ENCODE measurements around the gene AGRP. TPM values are rescaled to one million over a fixed set of nuclear protein-coding genes. Genes with fewer than 3 reads are reported as not detected.

Gene AGRP
- total RNA-seq, 1 donor from 2014 or later = not detected

DNA sequence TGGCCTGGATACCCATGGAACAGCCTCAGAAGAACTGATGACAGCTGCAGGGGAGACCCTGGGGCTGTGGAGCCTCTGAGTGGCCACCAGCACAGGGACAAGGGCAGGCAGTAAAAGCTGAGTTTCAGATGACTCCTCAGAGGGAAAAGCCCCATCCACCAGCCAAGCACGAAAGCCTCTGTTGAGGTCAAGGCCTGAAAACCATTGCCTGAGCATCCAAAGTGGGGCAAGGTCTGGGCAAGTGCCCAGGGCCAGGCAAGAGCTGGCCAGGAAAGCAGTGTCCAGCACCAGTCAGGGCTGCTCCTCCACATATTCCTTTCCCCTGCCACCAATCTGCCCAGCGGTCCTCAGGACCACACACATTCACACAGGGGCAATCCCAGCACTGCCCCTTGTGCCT, 18.8 kb downstream of the AGRP start:
- H3K4me1 Mint-ChIP-seq (ENCODE audit: unreplicated experiment) = peaks cover 6% of the 10 kb centered on the region
- DNase-seq (ENCODE audit: extremely low spot score, unreplicated experiment) = no peak
- no peaks in the 10 kb centered on the region for H3K27me3 Mint-ChIP-seq
- no peak overlapping the region for H3K27ac Mint-ChIP-seq
- no peaks in the 10 kb centered on the region for H3K9me3 Mint-ChIP-seq
- no peaks in the 10 kb centered on the region for H3K36me3 Mint-ChIP-seq
- no peak overlapping the region for H3K4me3 Mint-ChIP-seq
- TF ChIP-seq, protein P1, sequence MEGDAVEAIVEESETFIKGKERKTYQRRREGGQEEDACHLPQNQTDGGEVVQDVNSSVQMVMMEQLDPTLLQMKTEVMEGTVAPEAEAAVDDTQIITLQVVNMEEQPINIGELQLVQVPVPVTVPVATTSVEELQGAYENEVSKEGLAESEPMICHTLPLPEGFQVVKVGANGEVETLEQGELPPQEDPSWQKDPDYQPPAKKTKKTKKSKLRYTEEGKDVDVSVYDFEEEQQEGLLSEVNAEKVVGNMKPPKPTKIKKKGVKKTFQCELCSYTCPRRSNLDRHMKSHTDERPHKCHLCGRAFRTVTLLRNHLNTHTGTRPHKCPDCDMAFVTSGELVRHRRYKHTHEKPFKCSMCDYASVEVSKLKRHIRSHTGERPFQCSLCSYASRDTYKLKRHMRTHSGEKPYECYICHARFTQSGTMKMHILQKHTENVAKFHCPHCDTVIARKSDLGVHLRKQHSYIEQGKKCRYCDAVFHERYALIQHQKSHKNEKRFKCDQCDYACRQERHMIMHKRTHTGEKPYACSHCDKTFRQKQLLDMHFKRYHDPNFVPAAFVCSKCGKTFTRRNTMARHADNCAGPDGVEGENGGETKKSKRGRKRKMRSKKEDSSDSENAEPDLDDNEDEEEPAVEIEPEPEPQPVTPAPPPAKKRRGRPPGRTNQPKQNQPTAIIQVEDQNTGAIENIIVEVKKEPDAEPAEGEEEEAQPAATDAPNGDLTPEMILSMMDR (conservative IDR thresholded peaks at IDR 0.05) = no peak

DNA sequence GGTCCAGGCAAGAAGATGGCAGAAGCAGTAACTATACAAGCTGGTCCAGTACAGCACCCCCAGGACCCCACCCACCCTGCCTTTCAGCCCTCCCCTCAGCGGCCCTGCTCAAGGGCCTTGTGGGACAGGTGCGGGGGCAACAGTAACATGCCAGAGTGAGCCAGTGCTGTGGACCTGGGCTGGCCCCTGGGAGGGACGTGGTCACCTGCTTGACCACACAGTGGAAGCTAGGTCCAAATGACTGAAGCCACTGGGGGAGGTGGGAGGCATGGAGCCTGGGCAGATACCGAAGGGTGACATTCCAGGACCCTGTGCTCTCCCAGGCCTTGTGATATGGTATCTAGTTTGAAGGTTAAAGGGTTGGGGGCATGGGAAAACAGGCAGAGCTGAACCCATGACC, 19.7 kb downstream of the AGRP start:
- Mint-ChIP-seq H3K27ac (no peak overlapping the region), H3K9me3 (no peaks in the 10 kb centered on the region), H3K4me1 (ENCODE audit: unreplicated experiment) (peaks cover 10% of the 10 kb centered on the region), H3K4me3 (no peak overlapping the region), H3K36me3 (no peaks in the 10 kb centered on the region), H3K27me3 (no peaks in the 10 kb centered on the region)
- TF ChIP-seq, protein P1 (conservative IDR thresholded peaks at IDR 0.05) = no peak
- no peak for DNase-seq (ENCODE audit: extremely low spot score, unreplicated experiment)

DNA sequence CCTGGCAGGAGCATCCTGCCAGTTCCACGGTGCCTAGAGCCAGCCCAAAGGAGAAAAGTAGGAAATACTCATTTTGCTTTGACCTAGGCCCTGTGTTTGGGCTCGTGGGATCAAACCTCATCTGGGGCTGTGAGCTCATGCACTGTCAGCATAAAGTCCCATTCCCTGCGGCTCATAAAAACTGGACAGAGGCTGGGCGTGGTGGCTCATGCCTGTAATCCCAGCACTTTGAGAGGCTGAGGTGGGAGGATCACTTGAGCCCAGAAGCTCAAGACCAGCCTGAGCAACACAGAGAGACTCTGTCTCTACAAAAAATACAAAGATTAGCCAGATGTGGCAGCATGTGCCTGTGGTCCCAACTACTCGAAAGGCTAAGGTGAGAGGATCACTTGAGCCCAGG, 20.3 kb downstream of the AGRP start:
- Mint-ChIP-seq H3K36me3 (no peaks in the 10 kb centered on the region), H3K4me1 (ENCODE audit: unreplicated experiment) (peaks cover 12% of the 10 kb centered on the region), H3K27ac (peak overlapping the region; percentile 15), H3K27me3 (no peaks in the 10 kb centered on the region), H3K9me3 (no peaks in the 10 kb centered on the region), H3K4me3 (no peak overlapping the region)
- TF ChIP-seq, protein P1 (conservative IDR thresholded peaks at IDR 0.05) = no peak
- no peak for DNase-seq (ENCODE audit: extremely low spot score, unreplicated experiment)

DNA sequence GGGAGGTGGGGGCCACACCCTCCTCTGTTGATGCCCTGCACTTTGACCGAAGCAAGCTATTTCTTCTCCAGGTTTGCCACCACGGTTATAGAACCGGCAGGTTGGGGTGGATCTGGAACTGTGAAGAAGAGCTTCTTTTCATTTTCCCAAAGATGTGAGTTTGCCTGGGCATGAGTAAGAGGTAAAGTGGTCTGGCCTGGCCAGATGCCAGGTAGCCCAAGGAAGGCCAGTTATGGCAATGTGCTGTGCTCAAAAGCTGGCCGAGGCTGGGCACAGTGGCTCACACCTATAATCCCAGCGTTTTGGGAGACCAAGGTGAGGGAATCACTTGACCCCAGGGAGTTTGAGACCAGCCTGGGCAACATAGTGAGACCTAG, 21.1 kb downstream of the AGRP start:
- H3K4me3 Mint-ChIP-seq = no peak overlapping the region
- H3K27ac Mint-ChIP-seq = no peak overlapping the region
- peaks cover 12% of the 10 kb centered on the region for H3K4me1 Mint-ChIP-seq (ENCODE audit: unreplicated experiment)
- TF ChIP-seq, protein P1 (conservative IDR thresholded peaks at IDR 0.05) = no peak
- DNase-seq (ENCODE audit: extremely low spot score, unreplicated experiment) = no peak
- H3K36me3 Mint-ChIP-seq = no peaks in the 10 kb centered on the region
- H3K9me3 Mint-ChIP-seq = no peaks in the 10 kb centered on the region
- H3K27me3 Mint-ChIP-seq = no peaks in the 10 kb centered on the region

DNA sequence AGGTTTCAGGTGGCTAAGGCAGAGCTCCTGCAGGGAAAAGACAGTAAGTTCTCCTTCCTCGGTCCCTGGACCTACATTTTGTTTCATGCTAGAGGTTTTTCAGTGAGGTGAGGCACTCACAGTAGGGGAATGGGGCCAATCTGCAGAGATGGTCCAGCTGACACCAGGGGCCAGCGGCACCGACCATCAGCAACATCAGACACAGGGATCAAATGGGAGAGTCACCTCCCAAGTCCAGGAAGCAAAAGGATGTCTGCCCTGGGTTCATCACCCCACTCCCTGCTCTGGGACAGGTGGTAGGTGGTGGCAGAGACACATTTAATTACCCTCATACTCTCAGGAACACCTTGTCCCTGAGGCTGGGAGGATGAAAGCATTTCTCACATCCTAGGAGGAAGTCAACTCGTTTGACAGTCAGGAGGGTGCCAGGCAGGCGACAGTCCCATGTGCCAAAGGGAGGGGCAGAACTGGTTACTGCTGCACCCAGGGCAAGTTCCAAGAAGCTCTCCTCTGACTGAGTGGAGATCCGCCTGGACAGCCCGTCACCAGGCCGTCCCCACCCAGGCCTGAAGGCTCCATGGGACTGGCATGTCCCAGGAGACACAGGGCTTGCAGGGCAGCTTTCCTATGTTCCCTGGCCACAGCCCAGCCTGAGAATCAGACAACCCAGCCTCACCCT, 21.6 kb downstream of the AGRP start:
- Mint-ChIP-seq H3K9me3 (no peaks in the 10 kb centered on the region), H3K4me3 (no peak overlapping the region), H3K4me1 (ENCODE audit: unreplicated experiment) (peaks cover 17% of the 10 kb centered on the region), H3K27ac (no peak overlapping the region), H3K27me3 (no peaks in the 10 kb centered on the region), H3K36me3 (no peaks in the 10 kb centered on the region)
- DNase-seq (ENCODE audit: extremely low spot score, unreplicated experiment) = no peak
- TF ChIP-seq, protein P1 (conservative IDR thresholded peaks at IDR 0.05) = no peak

Measured in type B pancreatic cell (in vitro differentiated cells).